CD4-positive, alpha-beta T cell (primary cell): ENCODE data around the gene PTTG1IP2. TPM values are rescaled to one million over a fixed set of nuclear protein-coding genes. Genes with fewer than 3 reads are reported as not detected.

Experiments
- ATAC-seq: fragments of 200-7000 bp; cut with Tn5 transposase; one replicate; pipeline ENCODE4 v1.10.0; 2022; ENCODE audit warnings: mild to moderate bottlenecking; ENCODE audit not compliant: poor library complexity
- CTCF ChIA-PET: fragments of 350-600 bp; sonication (Branson Sonifier 250); formaldehyde crosslinking; loops from one replicate; lab custom pipeline; 2021; ENCODE audit warnings: antibody characterized with exemption, inconsistent platforms; lab: Charles Lee
- POLR2A ChIA-PET: fragments of 350-600 bp; sonication (Branson Sonifier 250); formaldehyde crosslinking; loops from one replicate; lab custom pipeline; 2021; ENCODE audit warnings: antibody characterized with exemption, inconsistent platforms; lab: Charles Lee
- DNase-seq, 14 experiments: peaks; one replicate each; pipeline ENCODE4 v3.0.0-alpha.2; 2013 to 2020; ENCODE audit warnings: mixed read lengths in 2 of 14
- H3K27ac ChIP-seq, 2 donors: one replicate each; pipeline versions ENCODE4 v1.5.1 to v1.7.0; 2013; ENCODE audit warnings: low read length in 2 of 2, low read depth in 1 of 2, mild to moderate bottlenecking in 1 of 2
- H3K27me3 ChIP-seq, 2 experiments: 1 replicate in 1 of 2; 2 replicates in 1 of 2; pipeline versions ENCODE4 v1.6.1 to v1.7.0; 2013; ENCODE audit warnings: low read length in 2 of 2, control low read depth in 1 of 2, mild to moderate bottlenecking in 1 of 2, moderate library complexity in 1 of 2; ENCODE audit not compliant: insufficient read depth in 2 of 2, control insufficient read depth in 1 of 2
- H3K36me3 ChIP-seq: one replicate; pipeline ENCODE4 v1.6.1; 2013; ENCODE audit warnings: low read length, control low read depth; ENCODE audit not compliant: insufficient read depth
- H3K4me1 ChIP-seq: one replicate; pipeline ENCODE4 v1.6.1; 2013; ENCODE audit warnings: low read length, control low read depth; ENCODE audit not compliant: insufficient read depth
- H3K4me3 ChIP-seq: one replicate; pipeline ENCODE4 v1.5.1; 2013; ENCODE audit warnings: mild to moderate bottlenecking, low read length, moderate library complexity
- H3K9me3 ChIP-seq, 2 experiments: 1 replicate in 1 of 2; 2 replicates in 1 of 2; pipeline versions ENCODE4 v1.6.1 to v1.7.0; 2013; ENCODE audit warnings: low read length in 2 of 2, mild to moderate bottlenecking in 2 of 2, control low read depth in 1 of 2, moderate library complexity in 1 of 2; ENCODE audit not compliant: control insufficient read depth in 1 of 2, insufficient read depth in 1 of 2
- H3K27ac Mint-ChIP-seq: one replicate; pipeline ENCODE4 v1.8.0; 2020; ENCODE audit warnings: mixed read lengths
- H3K27me3 Mint-ChIP-seq: one replicate; pipeline ENCODE4 v1.8.0; 2021; ENCODE audit warnings: mixed read lengths
- H3K36me3 Mint-ChIP-seq: one replicate; pipeline ENCODE4 v1.8.0; 2021; ENCODE audit warnings: low read depth, mixed read lengths
- H3K4me1 Mint-ChIP-seq: one replicate; pipeline ENCODE4 v1.8.0; 2021; ENCODE audit warnings: low read depth, mixed read lengths
- H3K4me3 Mint-ChIP-seq: one replicate; pipeline ENCODE4 v1.8.0; 2020; ENCODE audit warnings: mild to moderate bottlenecking, mixed read lengths
- H3K9me3 Mint-ChIP-seq: one replicate; pipeline ENCODE4 v1.8.0; 2020; ENCODE audit warnings: mixed read lengths
- CTCF ChIP-seq: fragments of 200-600 bp; IDR thresholded peaks from one replicate; pipeline ENCODE4 v1.8.0; 2022; ENCODE audit warnings: antibody characterized with exemption, mild to moderate bottlenecking
- intact Hi-C, 2 experiments: fragments of 100-400 bp; cut with DNase I in 1 of 2; cut with micrococcal nuclease in 1 of 2; formaldehyde crosslinking; loops; one replicate each; pipeline versions ENCODE4 v1.15.1 to v1.9.0; 2023 to 2025; cut with DNase I, micrococcal nuclease
- total RNA-seq, 174 experiments: library from RNA in 2 of 174; stranded (reverse) in 2 of 174; gene quantifications; one replicate each; pipeline ENCODE4 v1.2.3 and lab custom pipeline; 2021 to 2026

The PTTG1IP2 gene
- total RNA-seq, 2 experiments from 2014 or later: not detected

GRCh38 chr7:90485734-90486316 lies 16.4 kb downstream of the PTTG1IP2 start:
- H3K27ac Mint-ChIP-seq: no peak overlapping the region
- DNase-seq (no peak), ATAC-seq (no peak)
- Histone ChIP-seq H3K4me1 (no peaks in the 10 kb centered on the region), H3K27me3 (no peaks in the 10 kb centered on the region), H3K36me3 (no peaks in the 10 kb centered on the region), H3K4me3 (no peak overlapping the region), H3K9me3 (no peaks in the 10 kb centered on the region), H3K27ac (no peak overlapping the region)
- CTCF ChIA-PET: no interaction called here
- intact Hi-C loops: no loop called here
- H3K4me1 Mint-ChIP-seq: no peaks in the 10 kb centered on the region
- no peak for TF ChIP-seq CTCF
- peaks cover 4% of the 10 kb centered on the region for H3K27me3 Mint-ChIP-seq
- POLR2A ChIA-PET: no interaction called here
- H3K4me3 Mint-ChIP-seq: no peak overlapping the region
- H3K9me3 Mint-ChIP-seq: no peaks in the 10 kb centered on the region
- no peaks in the 10 kb centered on the region for H3K36me3 Mint-ChIP-seq

GRCh38 chr7:90487808-90488207 lies 18.4 kb downstream of the PTTG1IP2 start:
- ChIA-PET CTCF (no interaction called here), POLR2A (no interaction called here)
- no peaks in the 10 kb centered on the region for H3K36me3 ChIP-seq
- intact Hi-C loops: no loop called here
- H3K4me1 Mint-ChIP-seq: no peaks in the 10 kb centered on the region
- no peaks in the 10 kb centered on the region for H3K27me3 ChIP-seq
- no peak overlapping the region for H3K4me3 Mint-ChIP-seq
- TF ChIP-seq CTCF: no peak
- DNase-seq: no peak
- H3K27ac ChIP-seq: no peak overlapping the region
- H3K9me3 Mint-ChIP-seq: no peaks in the 10 kb centered on the region
- H3K27me3 Mint-ChIP-seq: peaks cover 8% of the 10 kb centered on the region
- no peaks in the 10 kb centered on the region for H3K9me3 ChIP-seq
- no peaks in the 10 kb centered on the region for H3K4me1 ChIP-seq
- no peak overlapping the region for H3K4me3 ChIP-seq
- H3K36me3 Mint-ChIP-seq: no peaks in the 10 kb centered on the region
- no peak for ATAC-seq
- no peak overlapping the region for H3K27ac Mint-ChIP-seq

GRCh38 chr7:90488220-90488619 lies 18.8 kb downstream of the PTTG1IP2 start:
- H3K4me3 ChIP-seq: no peak overlapping the region
- ATAC-seq (no peak), DNase-seq (no peak)
- Mint-ChIP-seq H3K4me3 (no peak overlapping the region), H3K9me3 (no peaks in the 10 kb centered on the region), H3K36me3 (no peaks in the 10 kb centered on the region), H3K27ac (no peak overlapping the region), H3K4me1 (no peaks in the 10 kb centered on the region), H3K27me3 (peaks cover 10% of the 10 kb centered on the region)
- ChIA-PET CTCF (no interaction called here), POLR2A (no interaction called here)
- no peaks in the 10 kb centered on the region for H3K27me3 ChIP-seq
- TF ChIP-seq CTCF: no peak
- H3K4me1 ChIP-seq: no peaks in the 10 kb centered on the region
- intact Hi-C loops: no loop called here
- H3K27ac ChIP-seq: no peak overlapping the region
- H3K36me3 ChIP-seq: no peaks in the 10 kb centered on the region
- H3K9me3 ChIP-seq: no peaks in the 10 kb centered on the region
